IPS-18c (cell line): Measurements from ENCODE around the gene PIN4.
"Not testable (repeated sequence)": the region's sequence is repeated elsewhere in the genome, so short reads cannot be mapped to it uniquely, and the experiment has no call there.

Experiments used
- H3K4me3 ChIP-seq: 2 replicates; pipeline ENCODE4 v1.7.0; 2013; ENCODE audit warnings: low read depth, mild to moderate bottlenecking, low read length, moderate library complexity; ENCODE audit not compliant: insufficient read depth
- H3K9me3 ChIP-seq: one replicate; pipeline ENCODE4 v1.6.1; 2013; ENCODE audit warnings: mild to moderate bottlenecking, low read length, moderate library complexity; ENCODE audit not compliant: control insufficient read depth, insufficient read depth

PIN4 gene

DNA sequence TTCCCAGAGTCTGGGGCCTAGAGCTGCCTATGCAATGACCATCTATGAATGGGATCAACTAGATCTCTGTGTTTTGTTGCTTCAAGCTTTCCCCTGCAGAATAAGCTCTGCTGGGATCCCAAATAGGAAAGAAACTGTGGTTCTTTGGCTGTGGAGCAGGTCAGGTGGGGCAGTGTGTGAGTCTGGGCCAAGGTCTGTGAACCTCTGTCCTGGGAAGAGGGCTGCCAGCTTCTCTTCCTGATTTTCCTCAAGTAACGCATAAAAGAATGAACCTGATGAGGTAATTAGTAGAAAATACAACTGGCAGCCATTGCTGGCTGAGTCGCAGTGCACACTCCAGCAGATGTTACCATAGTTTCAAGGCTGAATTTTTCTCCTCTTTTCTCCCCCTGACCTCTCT, 4.6 kb upstream of the PIN4 start:
- no peak overlapping the region for H3K4me3 ChIP-seq
- H3K9me3 ChIP-seq, result peaks cover 3% of the 10 kb centered on the region

DNA sequence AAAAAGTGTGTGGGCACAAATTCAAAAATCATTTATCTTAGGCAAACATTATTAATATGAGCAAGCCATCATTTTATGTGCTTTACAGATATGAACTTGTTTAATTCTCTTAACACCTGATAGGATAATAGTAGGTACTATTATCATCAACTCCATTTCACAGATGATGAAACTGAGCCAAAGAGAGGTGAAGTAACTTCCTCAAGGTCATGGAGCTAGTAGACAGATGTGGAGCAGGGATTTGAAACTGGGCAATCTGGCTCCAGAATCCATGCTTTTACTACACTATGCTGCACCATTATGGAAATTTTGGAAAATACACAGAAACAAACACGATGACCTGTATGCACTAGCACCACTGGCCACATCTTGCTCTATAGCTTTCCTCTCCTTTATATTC, 1.0 kb upstream of the PIN4 start:
- Histone ChIP-seq H3K4me3 (no peak overlapping the region), H3K9me3 (no peaks in the 10 kb centered on the region)

DNA sequence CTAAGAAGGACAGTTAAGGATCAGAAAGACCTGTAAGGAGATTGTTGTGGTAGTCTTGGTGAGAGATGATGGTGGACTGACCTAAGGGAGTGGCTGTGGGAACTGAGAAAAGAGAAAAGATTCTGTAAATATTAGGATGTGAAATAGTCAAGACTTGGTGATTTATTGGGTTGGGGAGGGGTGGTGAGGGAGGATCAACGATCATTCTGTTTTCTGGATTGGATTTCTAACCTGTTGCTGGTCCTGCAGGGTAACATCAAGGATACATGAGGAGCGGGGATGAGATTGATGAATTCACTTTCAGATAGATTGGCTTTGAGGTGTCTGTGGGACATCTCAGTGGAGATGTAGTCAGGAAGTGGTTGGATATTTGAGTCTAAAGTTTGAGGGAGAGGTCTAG, 1.4 kb downstream of the PIN4 start:
- no peaks in the 10 kb centered on the region for H3K9me3 ChIP-seq
- no peak overlapping the region for H3K4me3 ChIP-seq

DNA sequence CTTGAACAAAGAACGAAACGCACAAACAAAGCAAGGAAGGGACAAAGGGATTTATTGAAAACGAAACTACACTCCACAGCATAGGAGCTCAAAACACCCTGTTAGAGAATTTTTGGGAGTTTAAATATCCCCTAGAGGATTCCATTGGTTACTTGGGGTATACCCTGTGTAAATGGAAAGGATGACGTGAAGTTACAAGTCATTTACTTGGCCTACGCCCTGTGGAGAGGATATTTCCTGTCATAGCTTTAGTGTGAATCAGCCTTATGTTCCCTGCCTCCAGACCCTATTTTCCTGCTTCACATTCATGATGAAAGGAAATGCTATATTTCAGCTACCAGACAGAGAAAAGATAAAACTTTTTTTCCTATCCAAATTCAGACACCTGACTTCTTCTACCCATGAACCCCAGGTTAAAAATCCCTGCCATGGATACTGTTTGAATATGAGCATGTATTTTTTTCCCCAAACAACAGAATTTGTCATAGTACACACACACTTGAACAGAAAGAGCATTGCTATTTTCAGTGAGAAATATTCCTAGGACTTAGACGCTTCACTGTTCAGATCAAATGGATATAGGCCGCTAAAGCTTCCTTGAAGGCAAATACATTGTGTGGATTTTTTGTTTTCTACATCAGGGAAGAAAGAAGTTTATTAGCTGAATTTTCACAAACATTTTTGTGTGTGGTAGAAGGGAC, 20.4 kb downstream of the PIN4 start:
- Histone ChIP-seq H3K9me3 (no peaks in the 10 kb centered on the region), H3K4me3 (no peak overlapping the region)

DNA sequence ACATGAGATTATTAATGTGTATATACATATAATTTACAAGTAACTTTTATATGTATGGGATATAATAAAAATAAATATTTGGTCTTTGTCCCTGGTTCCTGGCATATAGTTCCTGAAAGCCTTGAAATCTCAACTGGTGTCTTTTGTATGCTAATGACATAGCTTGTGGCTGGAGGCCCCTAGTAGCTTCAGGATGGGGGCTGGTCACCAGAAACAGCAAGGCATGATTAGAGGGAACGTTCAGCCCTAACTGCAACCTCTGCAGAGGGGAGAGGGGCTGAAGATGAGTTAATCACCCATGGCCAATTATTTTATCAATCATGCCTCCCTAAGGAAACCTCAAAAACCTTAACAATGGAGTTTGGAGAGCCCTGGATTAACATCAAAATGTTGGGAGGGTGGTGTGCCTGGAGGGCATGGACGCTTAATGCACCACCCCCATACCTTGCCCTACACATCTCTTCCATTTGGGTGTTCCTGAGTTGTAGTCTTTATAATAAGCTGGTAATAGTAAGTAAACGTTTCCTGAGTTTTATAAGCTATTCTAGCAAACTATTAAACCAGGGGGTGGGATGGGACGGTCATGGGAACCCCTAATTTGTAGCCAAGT, 21.3 kb downstream of the PIN4 start:
- H3K9me3 ChIP-seq, result no peaks in the 10 kb centered on the region
- H3K4me3 ChIP-seq, result no peak overlapping the region

DNA sequence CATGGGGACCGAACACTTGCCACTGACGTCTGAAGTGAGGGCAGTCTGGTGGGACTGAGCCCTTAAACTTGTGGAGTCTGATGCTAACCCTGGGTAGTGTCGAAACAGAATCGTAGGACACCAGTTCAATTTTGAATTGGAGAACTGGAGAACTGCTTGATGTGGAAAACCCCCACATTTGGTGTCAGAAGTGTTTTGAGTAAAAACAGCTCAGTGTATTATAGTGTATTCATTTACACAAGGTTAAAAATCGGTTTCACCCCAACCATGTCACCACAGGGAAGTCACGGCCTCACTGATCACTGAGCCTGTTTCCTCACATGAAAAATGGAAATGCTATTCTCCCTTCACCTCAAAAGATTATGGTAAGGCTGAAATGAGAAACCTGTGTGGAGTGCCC, 21.9 kb downstream of the PIN4 start:
- Histone ChIP-seq H3K9me3 (no peaks in the 10 kb centered on the region), H3K4me3 (no peak overlapping the region)

DNA sequence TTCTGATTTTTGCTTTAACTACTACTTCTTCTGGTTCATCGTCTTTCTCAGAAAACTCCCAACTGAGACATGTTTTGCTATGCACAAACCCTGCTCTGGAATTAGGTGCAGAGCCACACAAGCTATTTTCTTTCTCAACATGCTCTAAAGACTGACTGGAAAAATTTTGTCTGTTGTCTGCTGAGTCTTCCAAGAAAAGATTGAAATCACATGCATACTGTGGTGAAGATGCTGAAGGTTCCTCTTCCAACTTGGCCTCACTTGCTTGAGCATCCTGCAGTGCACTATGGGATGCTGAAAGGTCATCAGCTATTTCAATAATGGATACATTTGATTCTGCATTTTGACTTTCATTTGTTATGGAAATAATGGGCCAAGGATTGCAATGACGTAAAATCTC, 24.1 kb downstream of the PIN4 start:
- H3K9me3 ChIP-seq, result no peaks in the 10 kb centered on the region
- H3K4me3 ChIP-seq, result no peak overlapping the region

DNA sequence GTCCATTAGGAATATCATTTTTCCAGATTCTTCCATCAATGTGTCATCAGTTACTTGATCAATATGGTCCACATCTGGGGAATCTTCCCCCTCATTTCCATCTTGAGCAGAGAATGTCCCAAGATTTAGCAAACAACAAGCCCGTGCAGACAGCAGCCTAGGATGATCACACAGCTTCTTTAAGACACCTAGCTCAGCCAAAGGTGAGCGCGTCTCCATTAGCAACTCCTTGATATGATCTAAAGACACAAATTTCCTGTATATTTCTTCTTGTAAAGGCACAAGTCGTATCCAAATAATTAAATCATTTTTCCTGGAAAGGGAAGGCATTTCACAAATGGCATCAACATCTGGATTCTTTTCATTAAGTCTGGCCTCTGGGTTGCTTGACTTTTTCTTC, 25.8 kb downstream of the PIN4 start:
- Histone ChIP-seq H3K4me3 (no peak overlapping the region), H3K9me3 (no peaks in the 10 kb centered on the region)

DNA sequence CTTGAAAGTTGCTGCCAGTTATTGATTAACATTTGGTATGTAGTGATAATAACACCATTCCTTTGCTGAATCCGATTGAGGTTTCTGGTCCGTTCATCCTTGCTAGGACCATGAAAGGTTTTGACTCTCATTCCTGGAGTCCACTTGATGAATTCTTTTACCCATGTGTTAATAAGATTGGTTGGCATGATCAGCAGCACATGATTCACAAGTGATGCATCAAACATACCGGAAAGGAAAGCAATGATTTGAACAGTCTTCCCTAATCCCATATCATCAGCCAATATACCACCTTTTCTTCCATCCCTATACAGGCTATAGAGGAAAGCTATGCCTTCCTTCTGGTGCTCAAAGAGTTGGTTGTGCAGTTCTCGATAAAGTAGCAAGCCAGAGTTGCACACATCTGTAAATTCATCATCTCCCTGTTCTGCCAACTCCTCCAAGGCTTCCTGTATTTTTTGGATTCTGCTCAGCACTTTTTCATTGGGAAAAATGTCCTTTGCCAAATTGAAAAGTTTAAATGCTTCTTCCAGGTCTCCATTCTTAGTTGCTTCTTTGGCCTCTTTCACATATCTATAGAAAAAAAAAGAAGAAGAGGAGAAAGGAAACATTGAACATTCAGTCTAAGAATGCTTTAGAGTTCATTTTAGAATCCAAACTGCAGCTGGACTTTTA, 26.7 kb downstream of the PIN4 start:
- Histone ChIP-seq H3K4me3 (no peak overlapping the region), H3K9me3 (no peaks in the 10 kb centered on the region)

DNA sequence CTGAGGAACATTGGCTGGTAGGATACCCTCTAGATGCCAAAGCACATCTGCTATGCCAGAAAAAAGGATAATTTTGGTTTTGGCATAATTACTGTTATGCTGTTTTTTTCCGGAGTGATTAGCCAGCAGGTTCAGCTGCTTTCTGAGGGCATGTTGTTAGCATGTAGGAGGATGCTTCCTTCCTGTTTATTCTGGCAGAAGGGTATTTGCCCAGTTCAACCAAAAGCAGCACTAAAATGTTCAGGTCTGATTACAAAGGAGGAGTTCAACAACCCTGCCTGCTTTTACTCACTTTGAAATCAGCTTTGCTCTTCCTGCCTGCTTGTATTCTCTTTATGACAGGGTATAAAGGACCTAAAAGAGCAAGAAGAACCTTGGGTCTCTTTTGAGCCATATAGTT, 35.4 kb downstream of the PIN4 start:
- Histone ChIP-seq H3K9me3 (peaks cover 13% of the 10 kb centered on the region), H3K4me3 (no peak overlapping the region)

DNA sequence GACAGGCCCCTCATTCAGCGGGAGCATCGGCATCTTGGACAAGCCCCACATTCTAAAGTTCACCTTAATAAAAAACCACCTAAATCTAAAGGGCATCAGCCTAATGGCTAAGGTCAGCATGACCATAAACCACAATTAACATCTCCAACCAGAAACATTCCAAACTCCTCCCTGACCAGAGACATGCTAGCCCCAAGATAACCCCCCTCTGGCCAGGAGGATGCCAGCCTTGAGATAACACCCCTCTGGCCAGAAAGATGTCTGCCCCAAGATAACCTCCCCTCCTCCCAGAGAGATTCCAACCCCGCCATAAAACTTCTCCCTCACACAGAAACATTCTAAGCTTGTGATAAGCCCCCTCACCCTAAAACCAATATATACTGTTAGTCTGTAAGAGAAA, 38.8 kb downstream of the PIN4 start:
- peaks cover 17% of the 10 kb centered on the region for H3K9me3 ChIP-seq
- not testable (repeated sequence) for H3K4me3 ChIP-seq

DNA sequence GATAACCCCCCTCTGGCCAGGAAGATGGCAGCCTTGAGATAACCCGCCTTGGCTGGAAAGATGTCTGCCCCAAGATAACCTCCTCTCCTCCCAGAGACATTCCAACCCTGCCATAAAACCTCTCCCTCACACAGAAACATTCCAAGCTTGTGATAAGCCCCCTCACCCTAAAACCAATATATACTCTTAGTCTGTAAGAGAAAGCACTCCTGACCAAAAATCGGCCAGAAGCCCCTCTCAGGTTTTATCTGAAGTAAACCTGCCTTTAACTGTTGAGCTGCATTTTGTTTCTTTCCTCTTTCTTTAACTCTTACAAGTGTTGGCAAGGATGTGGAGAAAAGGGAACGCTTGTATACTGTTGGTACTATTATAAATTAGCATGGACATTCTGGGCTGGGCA, 48.7 kb downstream of the PIN4 start:
- no peak overlapping the region; the same call in 1 of the 2 replicates for H3K4me3 ChIP-seq
- H3K9me3 ChIP-seq, result peaks cover 10% of the 10 kb centered on the region

DNA sequence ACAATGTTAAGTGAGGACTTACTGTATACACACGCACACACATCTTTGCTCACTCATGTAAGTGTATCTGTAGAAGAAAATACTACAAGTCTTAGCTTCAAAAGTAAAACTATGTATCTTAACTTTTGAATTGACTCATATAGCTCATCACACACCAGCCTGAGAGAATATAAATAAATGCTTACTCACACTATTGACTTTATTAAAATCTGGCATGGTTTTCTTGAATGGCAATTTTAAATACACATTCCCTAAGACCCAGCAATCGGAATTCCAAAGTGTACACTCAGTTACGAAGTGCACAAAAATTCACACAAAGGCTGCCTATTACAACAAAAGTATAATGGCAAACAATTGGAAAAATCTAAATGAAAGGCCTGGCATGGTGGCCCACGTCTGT, 55.3 kb downstream of the PIN4 start:
- Histone ChIP-seq H3K9me3 (peaks cover 5% of the 10 kb centered on the region), H3K4me3 (no peak overlapping the region)

DNA sequence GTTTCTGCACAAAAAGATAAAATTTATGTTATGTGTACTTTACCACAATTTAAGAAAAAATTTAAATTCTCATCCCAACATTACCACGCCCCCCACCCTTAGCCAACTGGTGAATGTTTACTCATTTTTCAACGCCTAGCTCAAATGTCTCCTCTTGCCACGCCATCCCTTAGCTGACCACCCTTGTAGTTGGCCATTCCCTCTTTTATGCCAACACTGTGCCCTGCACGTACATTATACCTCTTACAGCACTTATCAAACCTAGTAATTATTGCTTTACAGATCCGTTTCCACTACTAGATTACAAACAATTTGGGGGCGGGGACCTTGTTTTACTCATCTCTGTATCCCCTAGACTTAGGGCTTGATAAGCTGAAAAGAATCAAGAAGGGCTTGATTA, 56.6 kb downstream of the PIN4 start:
- H3K9me3 ChIP-seq, result peaks cover 4% of the 10 kb centered on the region
- H3K4me3 ChIP-seq, result peak overlapping the region; percentile 65

DNA sequence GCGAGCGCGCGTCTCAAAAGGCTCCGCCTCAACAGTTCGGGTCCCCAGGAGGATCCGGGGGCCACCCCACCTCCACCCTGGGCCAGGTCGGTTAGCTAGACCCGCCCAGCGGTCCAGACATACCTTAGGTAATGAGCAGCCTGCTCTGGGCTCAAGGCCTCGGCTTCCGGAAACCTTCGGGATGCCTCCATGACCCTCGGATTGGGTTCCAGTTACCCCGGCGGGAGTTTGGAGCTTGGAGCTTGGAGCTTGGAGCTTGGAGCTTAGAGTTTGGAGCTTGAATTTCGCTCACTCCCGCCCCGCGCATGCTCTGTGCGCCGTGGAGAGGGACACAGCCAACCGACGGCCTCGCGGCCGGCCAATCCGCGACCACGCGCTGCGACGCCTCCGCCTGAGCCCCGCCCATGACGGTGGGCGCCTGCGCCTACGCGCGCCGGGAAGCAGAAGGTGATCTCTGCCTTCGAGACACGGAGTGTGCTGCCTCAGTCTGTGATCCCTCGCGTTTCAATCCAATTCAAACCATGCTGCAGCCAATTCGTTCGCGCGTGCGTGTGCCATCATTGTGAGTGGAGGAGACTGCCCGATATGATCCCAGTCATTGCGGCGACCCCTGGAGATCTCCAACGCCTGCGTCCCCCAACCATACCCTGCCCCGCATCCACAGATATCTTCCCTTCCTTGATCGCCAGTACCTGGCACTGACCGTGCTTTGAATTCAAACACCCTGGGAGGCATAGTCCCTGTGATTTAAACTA, 57.3 kb downstream of the PIN4 start, which contains the start of gene ERCC6L:
Gene ERCC6L, minus strand, starts transcription at position 307 of the 755 bp plus-strand sequence. Its CDS starts 116 bp downstream, at position 191.
- Histone ChIP-seq H3K9me3 (peaks cover 2% of the 10 kb centered on the region), H3K4me3 (peak within 1 kb of the TSS; percentile 65)

DNA sequence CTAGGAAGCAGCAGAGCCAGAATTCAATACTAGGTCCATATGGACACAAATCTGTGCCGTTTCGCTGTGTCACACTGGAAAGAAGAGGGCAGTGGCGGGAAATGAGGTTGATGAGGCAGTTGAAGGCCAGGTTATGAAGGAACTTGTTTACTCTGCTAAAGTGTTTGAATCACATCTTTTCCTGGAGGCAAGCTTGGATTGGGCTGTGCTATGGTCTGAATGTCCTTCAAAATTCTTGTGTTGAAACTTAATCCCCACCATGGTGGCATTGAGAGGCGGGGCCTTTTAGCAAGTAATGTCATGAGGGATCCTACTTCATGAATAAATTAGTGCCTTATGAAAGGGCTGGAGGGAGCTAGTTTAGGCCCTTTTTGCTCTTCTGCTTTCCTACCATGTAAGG, 59.4 kb downstream of the PIN4 start:
- Histone ChIP-seq H3K9me3 (peaks cover 9% of the 10 kb centered on the region), H3K4me3 (no peak overlapping the region)

DNA sequence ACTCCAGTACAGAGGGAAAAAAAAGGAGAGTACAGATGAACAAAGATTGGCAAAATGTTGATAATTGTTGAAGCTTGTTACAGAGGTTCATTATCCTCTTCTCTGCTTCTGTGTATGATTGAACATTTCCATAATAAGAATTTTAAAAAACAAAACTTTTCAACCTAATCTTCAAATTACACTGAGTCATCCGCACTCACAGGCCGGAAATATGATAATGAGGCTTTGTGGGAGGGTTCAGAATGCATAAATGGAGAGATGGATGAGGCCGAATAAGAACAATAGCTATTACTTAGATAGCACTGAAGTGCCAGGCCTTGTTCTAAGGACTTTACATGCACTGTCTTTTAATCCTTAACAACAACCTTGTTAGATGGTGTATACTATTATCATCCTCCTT, 61.9 kb downstream of the PIN4 start:
- Histone ChIP-seq H3K9me3 (peaks cover 7% of the 10 kb centered on the region), H3K4me3 (no peak overlapping the region)
